Stimulated activated CD4-positive, alpha-beta T cell treated with anti-CD3 and anti-CD28 coated beads, TNF-alpha, amount 100 ng/mL, for 24 hours (primary cell): ENCODE results near the gene ACAP1.
A peak's percentile ranks its signal among the peaks of the same experiment; 100 is the strongest.

Source experiments
- DNase-seq, 3 experiments: peaks; one replicate each; pipeline ENCODE4 v3.0.0-alpha.2; 2020; ENCODE audit warnings: low read depth in 3 of 3

ACAP1 gene

DNA sequence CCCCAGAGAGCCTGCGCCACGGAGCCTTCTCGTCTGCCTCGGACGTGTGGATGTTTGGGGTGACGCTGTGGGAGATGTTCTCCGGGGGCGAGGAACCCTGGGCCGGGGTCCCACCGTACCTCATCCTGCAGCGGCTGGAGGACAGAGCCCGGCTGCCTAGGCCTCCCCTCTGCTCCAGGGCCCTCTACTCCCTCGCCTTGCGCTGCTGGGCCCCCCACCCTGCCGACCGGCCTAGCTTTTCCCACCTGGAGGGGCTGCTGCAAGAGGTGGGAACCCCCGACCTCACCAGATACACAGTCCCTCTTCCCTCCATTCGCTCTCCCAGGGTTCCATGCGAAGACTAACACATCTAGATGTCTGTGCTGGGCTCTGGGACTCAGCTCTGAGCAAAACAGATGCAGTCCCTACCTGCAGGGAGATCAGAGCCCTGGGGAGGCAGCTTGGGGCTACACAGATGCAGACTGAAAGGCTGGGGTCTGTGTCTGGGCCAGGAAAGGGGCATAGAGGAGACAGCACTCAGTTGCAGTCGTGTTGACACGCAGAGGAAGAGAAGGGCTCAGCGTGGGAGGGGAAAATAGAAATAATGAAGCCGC lies 48.3 kb downstream of the ACAP1 start:
- DNase-seq = no peak

DNA sequence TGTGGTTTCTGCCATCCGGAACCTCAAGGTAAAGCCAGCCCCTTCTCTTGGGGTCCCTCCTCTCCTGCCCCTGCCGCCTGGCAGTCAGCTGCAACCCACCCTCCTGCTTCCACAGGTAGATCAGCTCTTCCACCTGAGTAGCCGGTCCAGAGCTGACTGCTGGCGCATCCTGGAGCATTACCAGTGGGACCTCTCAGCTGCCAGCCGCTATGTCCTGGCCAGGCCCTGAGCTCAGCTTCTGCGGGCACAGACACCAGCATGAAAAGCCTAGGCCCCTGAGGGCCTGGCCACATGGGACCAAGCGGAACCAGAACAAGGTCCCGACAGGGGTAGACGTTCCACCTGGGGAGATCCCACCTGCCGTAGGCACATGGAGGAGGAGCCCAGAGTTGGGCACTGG lies 52.5 kb downstream of the ACAP1 start:
- DNase-seq = no peak

DNA sequence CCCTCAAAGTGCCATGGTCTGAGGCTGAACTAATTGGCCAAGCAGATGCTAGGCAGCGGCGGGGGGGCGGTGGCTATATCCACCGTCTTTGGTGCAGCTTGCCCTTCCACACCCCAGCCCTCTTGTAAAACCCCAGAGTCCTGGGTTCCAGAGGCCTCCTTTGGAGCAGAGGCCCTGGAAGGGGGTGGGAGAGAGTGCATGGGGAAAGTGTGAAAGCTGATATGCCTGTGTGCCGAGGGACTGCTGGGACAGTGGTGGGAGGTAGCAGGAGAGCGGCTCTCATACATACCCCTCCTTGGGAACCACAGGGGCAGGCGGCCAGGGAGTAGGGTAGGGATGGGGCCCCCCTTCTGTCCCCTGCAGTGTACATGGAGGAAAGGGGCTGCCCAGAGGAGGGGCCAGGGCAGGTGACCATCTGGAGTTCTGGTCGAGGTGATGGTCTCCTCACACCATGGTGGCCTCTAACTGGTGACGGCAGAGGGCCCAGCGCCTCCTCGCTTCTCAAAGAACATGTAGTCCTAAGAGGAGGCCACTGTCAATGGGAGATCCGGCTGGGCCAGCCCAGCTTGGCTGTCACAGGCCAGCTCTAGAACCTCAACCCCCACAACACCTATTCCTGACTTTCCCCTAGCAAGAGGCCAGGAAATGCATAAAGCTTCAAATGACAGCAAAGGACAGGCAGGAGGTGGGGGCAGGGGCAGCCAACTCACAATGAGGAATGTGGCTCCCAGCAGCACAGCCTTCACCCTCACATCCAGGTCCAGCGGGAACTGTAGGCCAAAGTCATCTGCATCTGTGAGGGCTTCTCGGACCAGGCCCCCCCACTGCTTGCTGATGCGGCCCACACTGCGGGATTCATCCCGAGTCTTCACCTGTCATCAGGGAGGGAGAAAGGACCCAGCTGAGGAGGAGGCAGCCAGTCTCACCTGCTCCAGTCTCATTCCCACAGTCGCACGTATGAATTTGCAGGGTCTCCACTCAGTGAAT lies 53.9 kb downstream of the ACAP1 start:
- no peak for DNase-seq

DNA sequence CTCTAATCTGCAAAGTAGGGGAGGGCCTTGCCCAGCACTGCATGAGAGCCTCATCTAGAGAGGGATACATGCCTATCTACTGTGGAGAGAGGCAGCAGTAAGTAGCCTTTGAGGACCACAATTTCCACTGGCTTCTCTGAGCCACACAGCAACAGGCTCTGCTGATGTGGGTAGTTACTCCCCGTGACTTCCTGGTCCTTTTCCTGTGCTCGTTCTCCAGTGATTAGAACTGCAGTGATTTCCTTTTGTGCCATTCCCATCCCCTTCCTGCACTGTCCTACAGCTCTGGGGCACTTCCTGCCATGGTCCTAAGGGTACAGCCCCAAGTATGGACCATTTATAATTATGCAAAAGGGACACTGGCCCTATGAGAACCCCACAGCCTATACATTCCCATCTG lies 55.0 kb downstream of the ACAP1 start:
- DNase-seq = no peak

DNA sequence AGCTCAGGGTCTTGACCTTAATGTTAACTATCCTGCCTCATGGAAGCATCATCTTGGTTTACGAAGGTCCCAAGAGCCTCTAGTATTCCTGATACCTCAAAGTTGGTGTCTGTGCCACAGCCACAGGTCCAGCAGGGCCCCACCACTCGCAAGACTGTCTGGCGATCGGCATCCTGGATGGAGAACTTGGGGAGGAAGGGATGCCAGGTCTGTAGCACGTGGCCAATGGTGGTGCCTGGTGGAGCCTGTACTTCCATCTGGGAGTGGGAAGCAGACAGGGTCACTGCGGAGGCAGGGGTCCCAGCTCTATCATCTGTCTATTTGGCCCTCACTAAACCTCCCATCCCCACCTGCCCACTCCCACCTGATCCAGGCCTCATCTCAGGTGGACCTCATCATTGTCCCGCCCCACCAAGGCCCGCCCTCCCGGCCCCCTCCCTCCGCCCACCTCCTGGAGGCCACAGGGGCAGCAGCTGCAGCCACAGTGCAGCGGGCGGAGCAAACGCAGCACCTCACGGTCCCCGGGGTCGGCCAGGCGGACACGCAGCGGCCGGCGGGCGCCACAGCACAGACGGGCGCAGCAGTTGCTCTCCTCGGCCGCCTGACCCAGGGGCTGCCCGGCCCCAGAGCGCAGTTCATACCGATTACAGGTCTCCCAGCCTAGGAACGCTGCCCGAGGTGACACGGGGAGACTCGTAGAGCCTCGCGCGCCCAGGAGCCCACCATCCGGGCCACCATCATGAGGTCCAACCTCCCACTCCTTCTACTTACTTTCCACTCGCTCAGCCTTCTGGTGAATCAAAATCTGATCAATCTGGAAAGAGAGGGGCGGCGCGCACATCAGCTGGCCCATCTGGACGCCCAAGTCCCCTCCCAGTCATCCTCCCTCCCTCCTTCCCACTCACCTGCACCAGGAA lies 56.6 kb downstream of the ACAP1 start:
- DNase-seq = no peak

DNA sequence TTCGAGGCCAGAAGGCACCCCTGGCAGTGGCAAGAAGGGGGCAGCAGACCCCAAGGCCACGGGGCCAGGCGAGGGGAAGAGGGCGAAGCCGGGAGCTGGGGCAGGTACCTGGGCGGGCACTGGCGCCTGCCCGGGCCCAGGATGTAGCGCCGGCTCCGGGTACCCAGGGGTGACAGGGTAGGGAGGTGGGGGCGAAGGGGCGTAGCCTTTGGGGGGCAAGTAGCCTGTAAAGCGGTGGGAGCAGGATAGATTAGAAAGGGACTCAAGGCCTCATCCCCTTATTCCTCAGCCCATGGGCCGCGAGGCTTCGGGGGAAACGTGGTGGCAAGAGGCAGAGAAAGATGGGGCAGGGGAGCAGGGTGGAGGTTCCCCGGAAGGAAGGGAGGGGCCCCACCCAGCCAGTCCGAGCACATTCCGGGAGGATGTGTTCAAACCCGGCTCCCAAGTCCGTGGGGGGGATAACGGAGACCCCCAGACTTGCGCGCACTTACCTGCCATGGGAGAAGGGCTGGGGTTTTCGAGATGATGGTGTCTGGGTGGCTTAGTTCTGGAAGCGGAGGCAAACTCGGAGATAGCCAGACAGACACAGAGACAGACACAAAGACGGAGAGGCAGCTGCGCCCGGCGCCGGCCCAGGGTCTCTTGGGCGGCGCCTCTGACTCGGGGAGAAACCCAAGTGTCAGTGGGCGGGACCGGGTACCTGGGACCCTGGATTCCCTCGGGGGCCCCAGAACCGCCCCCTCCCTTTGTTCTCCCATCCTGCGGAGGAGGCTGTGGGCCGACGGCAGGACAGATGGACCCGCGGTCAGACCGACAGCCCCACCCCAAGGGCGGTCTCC lies 57.5 kb downstream of the ACAP1 start:
- DNase-seq = peak; percentile 24 to 63 (median 26)

DNA sequence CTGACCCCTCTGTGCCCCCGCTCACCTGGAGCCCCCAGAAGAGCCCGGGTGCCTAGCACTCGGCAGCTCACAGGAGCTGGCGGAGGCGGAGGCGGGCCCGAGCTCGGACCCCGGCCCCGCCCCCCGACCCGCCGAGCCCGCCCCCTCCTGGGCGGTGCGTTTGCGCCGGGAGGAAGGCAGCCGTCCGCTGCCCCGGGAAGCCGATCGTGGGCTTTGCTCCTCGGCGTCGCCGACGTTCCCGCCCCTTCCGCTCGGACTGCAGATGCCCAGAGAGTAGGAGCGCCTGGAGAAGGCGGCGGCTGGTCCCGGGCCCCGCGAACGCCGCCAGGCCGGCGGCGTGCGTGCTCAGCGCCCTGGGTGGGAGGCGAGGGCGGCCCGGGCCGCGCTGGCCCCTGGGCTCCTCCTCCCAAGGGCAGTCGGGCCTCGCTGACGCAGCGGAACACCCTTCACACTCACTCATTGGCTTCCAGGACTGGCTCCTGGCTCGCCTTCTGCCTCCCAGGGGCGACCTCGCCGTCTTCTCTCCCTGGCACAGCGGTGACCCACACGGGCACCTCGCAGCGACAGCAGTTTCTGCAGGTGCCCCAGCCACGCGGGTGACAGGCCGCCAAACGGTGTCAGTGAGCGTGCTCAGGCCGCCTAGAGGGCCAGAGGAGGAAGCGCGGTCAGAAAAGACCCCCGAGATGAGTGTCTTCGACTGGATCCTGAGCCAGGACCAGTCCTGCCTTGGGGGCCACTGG lies 58.3 kb downstream of the ACAP1 start, which contains the start of gene PLSCR3:
TSS of gene PLSCR3 (minus strand) at position 74 of the 740 bp plus-strand sequence. CDS start 415 bp downstream, outside the sequence.
- peak; percentile 61 to 87 (median 75) for DNase-seq

DNA sequence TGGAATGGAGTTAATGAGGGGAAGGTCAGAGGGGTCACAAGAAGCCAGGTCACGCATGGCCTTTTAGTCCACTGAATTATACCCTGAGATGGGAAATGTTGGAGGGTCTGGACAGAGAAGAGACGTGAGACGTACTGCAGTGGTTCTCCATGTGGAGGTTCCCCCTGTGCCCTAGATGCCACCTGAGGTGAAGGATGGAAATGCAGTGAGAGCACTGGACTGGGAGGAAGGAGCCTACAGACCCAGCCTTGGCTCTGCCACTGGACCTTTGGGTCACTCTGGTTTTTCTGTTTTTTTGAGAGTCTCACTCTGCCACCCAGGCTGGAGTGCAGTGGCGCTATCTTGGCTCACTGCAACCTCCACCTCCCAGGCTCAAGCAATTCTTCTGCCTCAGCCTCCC lies 59.8 kb downstream of the ACAP1 start:
- DNase-seq = no peak

DNA sequence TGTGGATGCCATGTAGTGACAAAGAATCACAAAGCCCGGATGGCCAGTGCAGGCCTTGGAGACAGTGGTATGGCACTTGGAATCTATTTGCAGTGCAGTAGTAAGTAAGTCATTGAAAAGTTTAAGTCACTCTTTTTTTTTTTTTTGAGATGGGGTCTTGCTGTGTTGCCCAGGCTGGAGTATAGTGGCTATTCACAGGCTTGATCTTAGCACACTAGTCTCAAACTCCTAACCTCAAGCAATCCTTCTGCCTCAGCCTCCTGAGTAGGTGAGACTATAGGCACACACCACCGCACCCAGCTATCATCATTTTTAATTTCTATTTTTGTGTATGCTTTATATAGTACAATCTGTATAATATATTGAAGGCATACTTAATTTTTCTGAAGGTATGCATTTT lies 62.3 kb downstream of the ACAP1 start:
- no peak for DNase-seq
